Liver (tissue), 3 donors: ENCODE results near the gene ICAM1.
"Not testable (repeated sequence)": the region's sequence is repeated elsewhere in the genome, so short reads cannot be mapped to it uniquely, and the experiment has no call there.

ENCODE experiments used
- ATF3 ChIP-seq: IDR thresholded peaks from 2 replicates; pipeline ENCODE4 v1.6.1; 2016; ENCODE audit warnings: antibody characterized with exemption
- MAX ChIP-seq: IDR thresholded peaks from 2 replicates; pipeline ENCODE4 v1.6.1; 2016; ENCODE audit warnings: antibody characterized with exemption
- RAD21 ChIP-seq, 2 donors: IDR thresholded peaks; 2 replicates each; pipeline ENCODE4 v1.6.1; 2016; ENCODE audit warnings: antibody characterized with exemption in 2 of 2, mild to moderate bottlenecking in 2 of 2
- REST ChIP-seq: IDR thresholded peaks from 2 replicates; pipeline ENCODE4 v1.6.1; 2016; ENCODE audit warnings: antibody characterized with exemption, mild to moderate bottlenecking
- ZBTB33 ChIP-seq: IDR thresholded peaks from 2 replicates; pipeline ENCODE4 v1.6.1; 2016; ENCODE audit warnings: antibody characterized with exemption
- TF ChIP-seq, protein P1 (sequence below): fragments of 150-350 bp; IDR thresholded peaks from 2 replicates; pipeline ENCODE4 v1.5.1; 2017; ENCODE audit warnings: improper control_type of control experiment, low read depth, low read length; ENCODE audit not compliant: missing input control
- donor health status: healthy.
- donor health status: healthy.

DNA sequence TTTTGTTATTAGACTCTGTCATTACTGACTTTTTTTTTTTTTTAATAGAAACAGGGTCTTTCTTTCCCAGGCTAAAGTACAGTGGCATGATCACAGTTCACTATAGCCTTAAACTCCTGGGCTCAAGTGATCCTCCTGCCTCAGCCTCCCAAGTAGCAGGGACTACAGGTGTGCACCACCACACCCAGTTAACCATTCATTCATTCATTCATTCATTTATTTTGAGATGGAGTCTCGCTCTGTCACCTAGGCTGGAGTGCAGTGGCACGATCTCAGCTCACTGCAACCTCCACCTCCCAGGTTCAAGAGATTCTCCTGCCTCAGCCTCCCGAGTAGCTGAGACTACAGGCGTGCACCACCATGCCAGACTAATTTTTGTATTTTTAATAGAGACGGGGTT, 11.1 kb downstream of the ICAM1 start:
- TF ChIP-seq, protein P1, sequence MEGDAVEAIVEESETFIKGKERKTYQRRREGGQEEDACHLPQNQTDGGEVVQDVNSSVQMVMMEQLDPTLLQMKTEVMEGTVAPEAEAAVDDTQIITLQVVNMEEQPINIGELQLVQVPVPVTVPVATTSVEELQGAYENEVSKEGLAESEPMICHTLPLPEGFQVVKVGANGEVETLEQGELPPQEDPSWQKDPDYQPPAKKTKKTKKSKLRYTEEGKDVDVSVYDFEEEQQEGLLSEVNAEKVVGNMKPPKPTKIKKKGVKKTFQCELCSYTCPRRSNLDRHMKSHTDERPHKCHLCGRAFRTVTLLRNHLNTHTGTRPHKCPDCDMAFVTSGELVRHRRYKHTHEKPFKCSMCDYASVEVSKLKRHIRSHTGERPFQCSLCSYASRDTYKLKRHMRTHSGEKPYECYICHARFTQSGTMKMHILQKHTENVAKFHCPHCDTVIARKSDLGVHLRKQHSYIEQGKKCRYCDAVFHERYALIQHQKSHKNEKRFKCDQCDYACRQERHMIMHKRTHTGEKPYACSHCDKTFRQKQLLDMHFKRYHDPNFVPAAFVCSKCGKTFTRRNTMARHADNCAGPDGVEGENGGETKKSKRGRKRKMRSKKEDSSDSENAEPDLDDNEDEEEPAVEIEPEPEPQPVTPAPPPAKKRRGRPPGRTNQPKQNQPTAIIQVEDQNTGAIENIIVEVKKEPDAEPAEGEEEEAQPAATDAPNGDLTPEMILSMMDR = not testable (repeated sequence)
- not testable (repeated sequence) for TF ChIP-seq ATF3; REST; MAX; ZBTB33; RAD21 (IDR thresholded peaks at IDR 0.05)
